CD4-positive, CD25-positive, alpha-beta regulatory T cell (primary cell): Measurements from ENCODE around the gene MAP3K5. TPM values are rescaled to one million over a fixed set of nuclear protein-coding genes. Genes with fewer than 3 reads are reported as not detected.
"Not testable (repeated sequence)": the region's sequence is repeated elsewhere in the genome, so short reads cannot be mapped to it uniquely, and the experiment has no call there.

Experiments
- ATAC-seq, 2 donors: fragments of 150-1000 bp; cut with Tn5 transposase; one replicate each; pipeline ENCODE4 v1.10.0; 2021; ENCODE audit warnings: low read depth in 2 of 2, moderate number of reproducible peaks in 2 of 2, moderate library complexity in 1 of 2
- DNase-seq, 3 donors: peaks; one replicate each; pipeline versions ENCODE4 v3.0.0 to v3.0.0-alpha.2; 2012 to 2022; ENCODE audit warnings: mixed read lengths in 1 of 3
- H3K27ac ChIP-seq: one replicate; pipeline ENCODE4 v1.7.0; 2013; ENCODE audit warnings: mild to moderate bottlenecking, low read length; ENCODE audit not compliant: insufficient read depth, poor library complexity, severe bottlenecking
- H3K27me3 ChIP-seq: one replicate; pipeline ENCODE4 v1.7.0; 2013; ENCODE audit warnings: low read length; ENCODE audit not compliant: control insufficient read depth, insufficient read depth
- H3K36me3 ChIP-seq: one replicate; pipeline ENCODE4 v1.7.0; 2013; ENCODE audit warnings: mild to moderate bottlenecking, low read length, moderate library complexity; ENCODE audit not compliant: control insufficient read depth, insufficient read depth
- H3K4me1 ChIP-seq: 2 replicates; pipeline ENCODE4 v1.7.0; 2013; ENCODE audit warnings: mild to moderate bottlenecking, low read length; ENCODE audit not compliant: insufficient read depth, control insufficient read depth, poor library complexity, severe bottlenecking
- H3K4me3 ChIP-seq: one replicate; pipeline ENCODE4 v1.7.0; 2013; ENCODE audit warnings: low read depth, mild to moderate bottlenecking, low read length, moderate library complexity
- H3K9me3 ChIP-seq, 2 experiments: 1 replicate in 1 of 2; 2 replicates in 1 of 2; pipeline ENCODE4 v1.7.0; 2013; ENCODE audit warnings: low read length in 2 of 2, mild to moderate bottlenecking in 1 of 2, moderate library complexity in 1 of 2; ENCODE audit not compliant: control insufficient read depth in 2 of 2
- H3K27ac Mint-ChIP-seq, 3 donors: one replicate each; pipeline ENCODE4 v1.8.0; 2020 to 2022; ENCODE audit warnings: mild to moderate bottlenecking in 3 of 3, mixed read lengths in 3 of 3, moderate library complexity in 2 of 3
- H3K27me3 Mint-ChIP-seq: one replicate; pipeline ENCODE4 v1.8.0; 2022; ENCODE audit warnings: mild to moderate bottlenecking, mixed read lengths
- H3K36me3 Mint-ChIP-seq: one replicate; pipeline ENCODE4 v1.8.0; 2020; ENCODE audit warnings: mixed read lengths
- H3K4me1 Mint-ChIP-seq, 4 donors: one replicate each; pipeline ENCODE4 v1.8.0; 2020 to 2022; ENCODE audit warnings: mixed read lengths in 4 of 4, mild to moderate bottlenecking in 1 of 4
- H3K4me3 Mint-ChIP-seq, 4 donors: one replicate each; pipeline ENCODE4 v1.8.0; 2020 to 2022; ENCODE audit warnings: mild to moderate bottlenecking in 4 of 4, mixed read lengths in 4 of 4, moderate library complexity in 3 of 4
- H3K9me3 Mint-ChIP-seq, 7 donors: one replicate each; pipeline ENCODE4 v1.8.0; 2020 to 2022; ENCODE audit warnings: mixed read lengths in 7 of 7, mild to moderate bottlenecking in 3 of 7, moderate library complexity in 2 of 7
- polyA plus RNA-seq, 4 donors: library from polyadenylated mRNA; unstranded; fragments of 300-500 nt; fragmentation: Illumina TruSeq; gene quantifications; one replicate each; pipeline ENCODE4 v1.2.3, GENCODE V29; 2021
- total RNA-seq: library from RNA; stranded (reverse); gene quantifications from one replicate; pipeline ENCODE4 v1.2.3, GENCODE V29; 2022

MAP3K5 gene
- total and polyA plus RNA-seq, 5 donors from 2014 or later, result 14.4 to 44.0 (median 20.5) TPM

DNA sequence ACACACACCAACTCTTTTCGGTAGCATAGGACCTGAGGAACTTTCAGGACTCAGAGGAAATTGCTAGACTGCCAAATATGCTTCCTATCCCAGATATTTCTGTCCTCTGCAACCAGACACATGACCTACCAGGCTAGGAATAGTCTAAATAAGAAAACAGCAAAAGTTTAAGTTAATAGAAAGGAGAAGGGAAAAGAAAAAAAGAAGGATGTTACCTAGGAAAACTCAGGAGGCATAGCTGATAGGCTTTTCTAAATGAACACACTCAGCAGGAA is 74.6 kb downstream of the MAP3K5 start:
- Histone ChIP-seq H3K27me3 (no peaks in the 10 kb centered on the region), H3K4me1 (peaks cover 4% of the 10 kb centered on the region), H3K4me3 (no peak overlapping the region), H3K27ac (no peak overlapping the region), H3K36me3 (peaks cover 20% of the 10 kb centered on the region), H3K9me3 (peaks cover 0 to 4% of the 10 kb centered on the region in 2 experiments)
- Mint-ChIP-seq H3K36me3 (peaks cover 32% of the 10 kb centered on the region), H3K9me3 (peaks cover 0 to 4% (median 0%) of the 10 kb centered on the region in 7 donors), H3K4me3 (no peak overlapping the region), H3K27me3 (no peaks in the 10 kb centered on the region), H3K4me1 (peaks cover 35 to 64% (median 59%) of the 10 kb centered on the region in 4 donors), H3K27ac (no peak overlapping the region)
- DNase-seq, result no peak
- no peak for ATAC-seq

DNA sequence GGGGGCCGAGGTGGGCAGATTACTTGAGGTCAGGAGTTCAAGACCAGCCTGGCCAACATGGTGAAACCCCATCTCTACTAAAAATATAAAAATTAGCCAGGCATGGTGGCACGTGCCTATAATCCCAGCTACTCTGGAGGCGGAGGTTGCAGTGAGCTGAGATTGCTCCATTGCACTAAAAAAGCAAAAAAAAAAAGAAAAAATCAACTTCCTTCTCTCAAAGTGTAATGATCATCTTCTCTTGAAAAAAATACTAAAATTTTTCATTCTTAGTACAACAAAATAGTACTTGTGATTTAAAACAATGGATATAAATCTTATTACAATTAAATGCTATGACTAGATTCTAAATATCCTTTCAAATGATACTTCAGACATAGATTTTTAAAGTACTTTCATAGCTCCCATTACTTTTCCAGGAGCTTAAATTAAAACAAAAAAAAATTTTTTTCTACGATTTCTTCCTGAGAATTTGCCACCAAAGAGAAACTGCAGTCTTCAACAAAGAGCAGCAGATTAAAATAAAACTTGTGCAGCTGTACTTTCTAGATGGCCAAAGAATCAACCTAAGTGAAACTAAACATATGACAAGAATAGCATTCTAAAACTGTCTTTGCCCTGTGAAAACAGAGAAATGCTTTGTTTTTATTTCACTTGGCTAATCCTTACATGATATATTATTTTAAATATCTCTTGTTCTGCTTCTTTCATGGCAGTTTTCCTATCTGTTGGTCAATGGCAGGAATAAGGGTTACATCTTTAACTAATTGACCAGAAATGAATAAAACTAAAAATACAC is 75.2 kb downstream of the MAP3K5 start:
- H3K9me3 ChIP-seq, result peaks cover 0 to 4% of the 10 kb centered on the region in 2 experiments
- ATAC-seq (no peak), DNase-seq (no peak)
- Mint-ChIP-seq H3K4me1 (peaks cover 35 to 66% (median 60%) of the 10 kb centered on the region in 4 donors), H3K27ac (no peak overlapping the region), H3K4me3 (no peak overlapping the region), H3K36me3 (peaks cover 34% of the 10 kb centered on the region), H3K27me3 (no peaks in the 10 kb centered on the region), H3K9me3 (peaks cover 0 to 4% (median 0%) of the 10 kb centered on the region in 7 donors)
- no peaks in the 10 kb centered on the region for H3K27me3 ChIP-seq
- H3K36me3 ChIP-seq, result peaks cover 20% of the 10 kb centered on the region
- H3K4me3 ChIP-seq, result no peak overlapping the region
- H3K4me1 ChIP-seq, result peaks cover 4% of the 10 kb centered on the region
- H3K27ac ChIP-seq, result no peak overlapping the region

DNA sequence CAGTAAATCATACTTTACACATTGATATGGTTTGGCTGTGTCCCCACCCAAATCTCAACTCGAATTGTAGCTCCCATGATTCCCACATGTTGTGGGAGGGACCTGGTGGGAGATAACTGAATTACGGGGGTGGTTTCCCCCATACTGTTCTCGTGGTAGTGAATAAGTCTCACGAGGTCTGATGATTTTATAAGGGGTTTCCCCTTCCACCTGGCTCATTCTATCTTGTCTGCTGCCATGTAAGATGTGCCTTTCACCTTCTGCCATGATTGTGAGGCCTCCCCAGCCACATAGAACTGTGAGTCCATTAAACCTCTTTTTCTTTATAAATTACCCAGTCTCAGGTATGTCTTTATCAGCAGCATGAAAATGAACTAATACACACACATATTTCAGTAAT is 79.6 kb downstream of the MAP3K5 start:
- not testable (repeated sequence) for H3K9me3 ChIP-seq, H3K4me3 ChIP-seq, H3K4me3 Mint-ChIP-seq, H3K27ac ChIP-seq, H3K27me3 ChIP-seq, H3K9me3 Mint-ChIP-seq, DNase-seq, H3K4me1 ChIP-seq, ATAC-seq, H3K27me3 Mint-ChIP-seq
- H3K36me3 ChIP-seq, result peaks cover 27% of the 10 kb centered on the region
- peaks cover 27% of the 10 kb centered on the region for H3K36me3 Mint-ChIP-seq
- H3K27ac Mint-ChIP-seq, result peak overlapping the region in 1 of 3 donors; percentile 82
- H3K4me1 Mint-ChIP-seq, result peaks cover 30 to 57% (median 48%) of the 10 kb centered on the region in 4 donors

- Mint-ChIP-seq H3K4me1 (peaks cover 33 to 57% (median 46%) of the 10 kb centered on the region in 4 donors), H3K4me3 (no peak overlapping the region), H3K9me3 (no peaks in the 10 kb centered on the region), H3K36me3 (peaks cover 35% of the 10 kb centered on the region), H3K27me3 (no peaks in the 10 kb centered on the region), H3K27ac (no peak overlapping the region)
- H3K9me3 ChIP-seq, result no peaks in the 10 kb centered on the region
- H3K4me3 ChIP-seq, result no peak overlapping the region
- no peak overlapping the region for H3K27ac ChIP-seq
- H3K27me3 ChIP-seq, result no peaks in the 10 kb centered on the region
- no peaks in the 10 kb centered on the region for H3K4me1 ChIP-seq
- no peak for DNase-seq
- no peak for ATAC-seq
- H3K36me3 ChIP-seq, result peaks cover 27% of the 10 kb centered on the region
Measured at GRCh38 chr6:136711644-136712043, 80.6 kb downstream of the MAP3K5 start.

DNA sequence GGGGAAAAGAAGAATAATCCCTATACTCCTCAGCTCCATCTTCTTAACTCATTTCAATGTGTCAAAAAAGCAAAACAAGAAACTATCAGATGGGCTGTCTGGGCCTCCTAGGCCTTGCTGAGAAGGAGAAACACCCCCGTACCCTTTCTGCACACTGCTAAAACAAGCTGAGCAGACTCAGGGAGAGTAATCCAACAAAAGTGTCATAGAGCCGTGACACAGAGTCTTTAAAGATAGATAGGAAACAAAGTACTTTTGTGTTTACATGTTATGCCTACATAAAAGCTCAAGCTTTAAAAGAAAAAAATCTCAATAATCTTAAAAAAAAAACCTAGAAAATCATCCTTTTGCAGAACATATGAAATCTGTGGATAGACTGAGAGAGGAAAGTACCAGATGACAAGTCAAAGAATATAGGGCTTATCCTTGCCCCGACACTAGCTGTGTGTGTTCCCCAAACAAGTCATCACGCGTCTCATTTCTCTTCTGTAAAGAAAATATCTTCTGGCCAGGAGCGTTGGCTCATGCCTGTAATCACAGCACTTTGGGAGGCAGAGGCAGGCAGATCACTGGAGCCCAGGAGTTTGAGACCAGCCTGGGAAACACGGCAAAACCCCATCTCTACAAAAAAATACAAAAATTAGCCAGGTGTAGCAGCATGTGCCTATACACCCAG is 81.3 kb downstream of the MAP3K5 start:
- H3K36me3 ChIP-seq, result peaks cover 24% of the 10 kb centered on the region
- no peaks in the 10 kb centered on the region for H3K4me1 ChIP-seq
- Mint-ChIP-seq H3K9me3 (no peaks in the 10 kb centered on the region), H3K4me3 (no peak overlapping the region), H3K27me3 (no peaks in the 10 kb centered on the region), H3K36me3 (peaks cover 34% of the 10 kb centered on the region), H3K4me1 (peaks cover 27 to 56% (median 42%) of the 10 kb centered on the region in 4 donors), H3K27ac (peak overlapping the region in 1 of 3 donors; percentile 15)
- ATAC-seq, result no peak
- no peaks in the 10 kb centered on the region for H3K27me3 ChIP-seq
- no peak overlapping the region for H3K4me3 ChIP-seq
- H3K27ac ChIP-seq, result no peak overlapping the region
- H3K9me3 ChIP-seq, result no peaks in the 10 kb centered on the region
- DNase-seq, result no peak

DNA sequence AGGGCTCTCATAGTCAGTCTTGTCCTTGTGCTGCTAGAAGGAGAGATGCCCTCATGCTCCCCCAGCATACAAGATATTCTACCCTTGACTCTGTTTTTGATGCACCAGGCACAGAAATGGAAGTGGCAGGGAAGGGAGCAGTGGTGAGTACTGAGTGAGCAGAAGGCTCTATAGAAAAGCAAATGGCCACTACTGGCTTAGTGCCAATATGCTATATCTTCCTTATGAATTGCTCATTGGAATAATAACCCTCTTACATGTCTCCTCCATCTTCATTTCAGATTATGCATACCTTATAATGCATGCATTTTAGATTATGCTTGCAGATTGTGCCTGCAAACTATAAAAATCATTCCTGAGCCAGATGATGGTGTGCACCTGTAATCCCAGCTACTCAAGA is 82.8 kb downstream of the MAP3K5 start:
- no peak overlapping the region for H3K27ac Mint-ChIP-seq
- H3K27ac ChIP-seq, result no peak overlapping the region

DNA sequence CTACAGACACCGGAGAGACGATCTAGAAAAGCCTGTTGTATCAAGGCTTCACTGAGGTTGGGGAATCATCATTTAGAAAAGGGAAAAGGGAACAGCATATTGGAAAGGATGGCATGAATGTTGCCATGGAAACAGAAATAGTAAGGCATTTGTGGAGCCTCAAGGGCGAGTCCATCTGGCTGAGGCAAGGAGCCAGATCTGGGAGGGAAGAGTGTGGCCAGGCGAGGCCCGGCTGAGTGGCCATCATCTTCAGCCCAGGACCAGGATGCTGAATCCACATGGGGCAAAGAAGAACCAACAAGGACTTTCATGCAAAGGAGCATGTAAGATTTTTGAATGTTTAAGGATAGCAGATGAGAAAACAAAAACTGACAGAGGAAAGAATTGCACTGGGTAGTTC is 85.8 kb downstream of the MAP3K5 start:
- H3K9me3 Mint-ChIP-seq, result no peaks in the 10 kb centered on the region
- Histone ChIP-seq H3K4me3 (no peak overlapping the region), H3K36me3 (peaks cover 23% of the 10 kb centered on the region), H3K27me3 (no peaks in the 10 kb centered on the region), H3K27ac (no peak overlapping the region), H3K4me1 (peaks cover 8% of the 10 kb centered on the region), H3K9me3 (no peaks in the 10 kb centered on the region)
- DNase-seq (no peak), ATAC-seq (no peak)
- peaks cover 25% of the 10 kb centered on the region for H3K36me3 Mint-ChIP-seq
- H3K27me3 Mint-ChIP-seq, result no peaks in the 10 kb centered on the region
- H3K27ac Mint-ChIP-seq, result peak overlapping the region in 1 of 3 donors; percentile 30
- no peak overlapping the region for H3K4me3 Mint-ChIP-seq
- H3K4me1 Mint-ChIP-seq, result peaks cover 23 to 51% (median 46%) of the 10 kb centered on the region in 4 donors

More for the DNA sequence above, 82.8 kb downstream of the MAP3K5 start:
- no peak for ATAC-seq
- Histone ChIP-seq H3K4me3 (no peak overlapping the region), H3K36me3 (peaks cover 24% of the 10 kb centered on the region), H3K9me3 (no peaks in the 10 kb centered on the region), H3K27me3 (no peaks in the 10 kb centered on the region), H3K4me1 (no peaks in the 10 kb centered on the region)
- DNase-seq, result no peak
- Mint-ChIP-seq H3K4me1 (peaks cover 17 to 50% (median 36%) of the 10 kb centered on the region in 4 donors), H3K4me3 (no peak overlapping the region), H3K27me3 (no peaks in the 10 kb centered on the region), H3K36me3 (peaks cover 29% of the 10 kb centered on the region), H3K9me3 (no peaks in the 10 kb centered on the region)
